K562 (cell line): Measurements from ENCODE around the gene CITED2. TPM values are rescaled to one million over a fixed set of nuclear protein-coding genes. Genes with fewer than 3 reads are reported as not detected.

Experiments used
- ATAC-seq: fragments of 200-7000 bp; cut with Tn5 transposase; 3 replicates; pipeline ENCODE4 v1.9.1; 2020; ENCODE audit warnings: moderate library complexity
- BruUV-seq: library from RNA; stranded (reverse); fragments of 400-500 nt; replicated peaks from 2 replicates; lab custom pipeline; 2021; lab: Mats Ljungman, UMichigan
- CTCF ChIA-PET: fragments of 300-600 bp; formaldehyde crosslinking; extraction: SDS; loops from one replicate; lab custom pipeline; 2021; ENCODE audit warnings: low intra/inter-chr PET ratio; lab: Yijun Ruan, JAX
- POLR2A ChIA-PET: fragments of 300-600, 350-650 bp; sonication (Branson Sonifier 250); formaldehyde crosslinking; extraction: SDS; loops from one replicate; lab custom pipeline; 2021; ENCODE audit warnings: antibody characterized with exemption, inconsistent platforms; lab: Yijun Ruan, JAX
- DNase-seq, 4 experiments: peaks; one replicate each; pipeline versions ENCODE4 v3.0.0 to v3.0.0-alpha.2; 2011 to 2018; ENCODE audit warnings: low spot score in 3 of 4, mixed read lengths in 3 of 4; ENCODE audit errors: extremely low read depth in 1 of 4
- FAIRE-seq: peaks from 2 replicates; lab custom pipeline; 2011; peaks lifted over from hg19 to GRCh38; lab: Jason Lieb, UNC
- H2AFZ ChIP-seq: 2 replicates; pipeline ENCODE4 v1.6.0; 2011; ENCODE audit warnings: low read depth, low read length, control low read depth, inconsistent platforms
- H3K27ac ChIP-seq: fragments of 200-600 bp; 3 replicates; pipeline ENCODE4 v1.8.0; 2011; ENCODE audit warnings: low read depth, mild to moderate bottlenecking, control low read depth, inconsistent platforms, low read length, moderate library complexity, mixed read lengths; ENCODE audit errors: extremely low read depth
- H3K27me3 ChIP-seq, 2 experiments: fragments of 300-600 bp in 1 of 2; 2 replicates in 1 of 2; 3 replicates in 1 of 2; pipeline versions ENCODE4 v1.6.0 to v1.8.0; 2011; ENCODE audit warnings: inconsistent platforms in 2 of 2, low read length in 2 of 2, mild to moderate bottlenecking in 1 of 2, mixed read lengths in 1 of 2, moderate library complexity in 1 of 2; ENCODE audit not compliant: control insufficient read depth in 2 of 2, insufficient read depth in 2 of 2
- H3K36me3 ChIP-seq: fragments of 300-600 bp; 3 replicates; pipeline ENCODE4 v1.8.0; 2011; ENCODE audit warnings: mild to moderate bottlenecking, low read length, inconsistent platforms; ENCODE audit not compliant: control insufficient read depth, insufficient read depth
- H3K4me1 ChIP-seq, 2 experiments: fragments of 200-600 bp in 1 of 2; replicated peaks in 1 of 2; 2 replicates in 1 of 2; 3 replicates in 1 of 2; pipeline versions ENCODE4 v1.5.1 to v1.8.0; 2011; ENCODE audit warnings: inconsistent platforms in 2 of 2, low read length in 2 of 2, mild to moderate bottlenecking in 1 of 2, mixed read lengths in 1 of 2, moderate library complexity in 1 of 2; ENCODE audit not compliant: control insufficient read depth in 2 of 2, insufficient read depth in 2 of 2
- H3K4me2 ChIP-seq: 2 replicates; pipeline ENCODE4 v1.6.1; 2011; ENCODE audit warnings: low read length, control low read depth, inconsistent platforms, mixed read lengths; ENCODE audit not compliant: insufficient read depth
- H3K4me3 ChIP-seq: fragments of 200-600 bp; sonication (generic), shearing (Covaris generic); 2 replicates; pipeline ENCODE4 v1.5.1; 2016; ENCODE audit warnings: control low read depth, inconsistent platforms
- H3K79me2 ChIP-seq: fragments of 200-600 bp; 3 replicates; pipeline ENCODE4 v1.8.0; 2011; ENCODE audit warnings: low read length, inconsistent platforms; ENCODE audit not compliant: control insufficient read depth, insufficient read depth
- H3K9ac ChIP-seq, 2 experiments: 2 replicates each; pipeline versions ENCODE4 v1.6.0 to v1.6.1; 2011; ENCODE audit warnings: low read depth in 2 of 2, low read length in 2 of 2, control low read depth in 1 of 2, inconsistent platforms in 1 of 2, mild to moderate bottlenecking in 1 of 2, mixed read lengths in 1 of 2; ENCODE audit not compliant: insufficient read depth in 1 of 2
- H3K9me1 ChIP-seq: one replicate; pipeline ENCODE4 v1.6.0; 2011; ENCODE audit warnings: inconsistent platforms, mild to moderate bottlenecking, low read length, moderate library complexity; ENCODE audit not compliant: control insufficient read depth, insufficient read depth
- H3K9me3 ChIP-seq: replicated peaks from 2 replicates; pipeline ENCODE4 v1.5.1; 2011; ENCODE audit warnings: low read depth, low read length, inconsistent platforms; ENCODE audit not compliant: control insufficient read depth, insufficient read depth
- H4K20me1 ChIP-seq: replicated peaks from 2 replicates; pipeline ENCODE4 v1.6.1; 2011; ENCODE audit warnings: low read length, inconsistent platforms, mixed read lengths; ENCODE audit not compliant: control insufficient read depth, insufficient read depth
- NR2C1 ChIP-seq, 2 experiments: fragments of 450-650 bp; IDR thresholded peaks; 2 replicates each; pipeline ENCODE4 v1.6.1; 2017; ENCODE audit warnings: mild to moderate bottlenecking in 2 of 2, antibody characterized with exemption in 1 of 2, inconsistent platforms in 1 of 2, missing compliant biosample characterization in 1 of 2, missing genetic modification characterization in 1 of 2
- NR2C2 ChIP-seq, 2 experiments: fragments of 200-800 bp in 1 of 2; sonication (Bioruptor generic) in 1 of 2; sonication (generic) in 1 of 2; formaldehyde crosslinking in 1 of 2; IDR thresholded peaks; 2 replicates each; pipeline versions ENCODE4 v1.6.1 to v1.8.0; 2016 to 2022; ENCODE audit warnings: mild to moderate bottlenecking in 1 of 2, missing compliant biosample characterization in 1 of 2, missing genetic modification characterization in 1 of 2, missing genetic modification reagents in 1 of 2
- ZNF23 ChIP-seq: fragments of 250-450 bp; sonication (Bioruptor Pico); IDR thresholded peaks from 2 replicates; pipeline ENCODE4 v1.4.0; 2020; ENCODE audit warnings: mild to moderate bottlenecking
- ZNF584 ChIP-seq: fragments of 200-800 bp; sonication (Bioruptor generic); IDR thresholded peaks from 2 replicates; pipeline ENCODE4 v1.6.1; 2016; ENCODE audit warnings: low read depth, mild to moderate bottlenecking, missing genetic modification characterization, missing compliant biosample characterization
- WGBS: fragments of 100-300 bp; shearing (Covaris generic); methylation state at CpG from one replicate; pipeline ENCODE4 v1.1.6; 2016; ENCODE audit warnings: low coverage, mixed read lengths; ENCODE audit not compliant: insufficient coverage; ENCODE audit errors: missing lambda C conversion rate; 5-methylcytosine and 5-hydroxymethylcytosine counted together
- in situ Hi-C: fragments of 300-500 bp; cut with MboI; formaldehyde crosslinking; loops from 4 replicates; pipeline ENCODE4 v1.15.0; 2018; ENCODE audit warnings: inconsistent platforms, mixed read lengths
- intact Hi-C: fragments of 100-400 bp; cut with micrococcal nuclease; formaldehyde crosslinking; loops from 2 replicates; pipeline ENCODE4 v1.14.2; 2022
- polyA plus RNA-seq, 8 experiments: library from polyadenylated mRNA; depleted of rRNA in 4 of 8; stranded (reverse) in 5 of 8; unstranded in 3 of 8; fragments of >200 nt; fragmentation: Nextera tagmentation in 2 of 8; fragmentation: Illumina TruSeq in 1 of 8; extraction: Ambion mirVana in 2 of 8; extraction: Trizol in 1 of 8; gene quantifications; 2 replicates each; pipeline versions ENCODE4 v1.2.1 to v1.2.3, GENCODE V29; 2011 to 2014; ENCODE audit warnings: inconsistent platforms in 1 of 8, missing spikeins in 1 of 8
- total RNA-seq, 7 experiments: library from RNA; depleted of rRNA in 6 of 7; stranded (reverse); fragments of >200 nt in 6 of 7; fragmentation: Illumina TruSeq in 2 of 7; extraction: Trizol in 2 of 7; gene quantifications; 2 replicates each; pipeline versions ENCODE4 v1.2.1 to v1.2.3, GENCODE V29; 2011 to 2021; ENCODE audit warnings: low replicate concordance in 1 of 7

Gene CITED2
- total and polyA plus RNA-seq, 9 of the 15 experiments (the other 6 are each of a cell fraction or from before 2014, with no cell fraction given), result 0.21 to 86.1 (median 17.5) TPM

DNA sequence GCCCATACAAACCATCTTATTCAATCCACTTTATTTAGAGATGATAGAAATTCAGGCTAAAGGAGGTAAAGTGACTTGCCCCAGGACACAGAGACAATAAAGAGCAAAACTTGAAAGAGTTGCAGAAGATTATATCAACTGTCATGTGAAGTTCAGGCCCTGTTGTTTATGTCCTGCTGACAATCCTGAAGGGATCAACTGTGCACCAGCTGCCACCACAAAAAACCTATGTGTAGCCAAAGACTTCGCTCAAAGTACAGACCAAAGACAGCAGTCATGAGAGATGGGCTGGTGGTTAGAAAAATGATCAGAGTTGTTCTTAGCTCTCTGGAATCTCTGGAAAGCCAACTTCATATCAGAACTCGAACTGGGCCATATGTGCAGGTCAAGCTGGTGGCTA, 16.0 kb upstream of the CITED2 start (continued):
- TF ChIP-seq NR2C2 (CRISPR knock-in tag; IDR thresholded peaks at IDR 0.05) (no peak), NR2C2 (tag; IDR thresholded peaks at IDR 0.05) (peak; percentile 44; the same call in 1 of the 2 replicates), ZNF23 (CRISPR knock-in tag) (no peak)

DNA sequence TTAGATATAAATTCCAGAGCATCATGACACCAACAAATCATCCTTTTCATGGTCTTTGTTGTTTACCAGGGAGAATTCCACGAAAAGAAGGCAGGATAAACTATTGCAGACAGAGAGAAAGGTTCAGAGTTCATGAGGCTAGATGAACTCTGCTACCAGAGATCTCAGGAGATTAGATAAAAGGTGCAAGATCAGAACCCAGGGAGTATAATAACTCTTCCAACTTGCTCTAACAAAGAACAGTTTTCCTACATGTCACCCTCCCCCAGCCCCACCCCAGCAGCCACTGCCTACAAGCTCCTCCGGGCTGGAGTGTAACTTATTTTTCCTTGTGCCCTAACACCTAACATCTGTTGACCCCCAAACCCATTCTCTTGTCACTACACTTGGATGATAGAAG, 13.9 kb upstream of the CITED2 start:
- Histone ChIP-seq H3K9me1 (no peaks in the 10 kb centered on the region), H3K9ac (no peak overlapping the region), H3K36me3 (no peaks in the 10 kb centered on the region), H3K4me2 (no peak overlapping the region), H2AFZ (no peak overlapping the region), H3K4me3 (no peak overlapping the region), H3K27ac (no peak overlapping the region), H3K27me3 (no peaks in the 10 kb centered on the region), H3K9me3 (no peaks in the 10 kb centered on the region), H3K4me1 (no peaks in the 10 kb centered on the region; a peak in 2 of 5 replicates), H4K20me1 (no peaks in the 10 kb centered on the region), H3K79me2 (no peaks in the 10 kb centered on the region)
- ATAC-seq (peak; percentile 28; the same call in 2 of the 3 replicates), FAIRE-seq (no peak), DNase-seq (no peak)
- TF ChIP-seq ZNF584 (CRISPR knock-in tag) (no peak), NR2C1 (IDR thresholded peaks at IDR 0.05) (no peak), NR2C1 (tag; IDR thresholded peaks at IDR 0.05) (peak; percentile 47; the same call in 1 of the 2 replicates)
- WGBS, result 25% methylated on average over 2 of the region's 2 CpGs
- ChIA-PET CTCF (no interaction called here), POLR2A (interaction anchor here (1.3 kb wide), 1 partner anchor 14 kb away, joined by 4 read pairs; the partner anchor contains the start of gene CITED2)
- BruUV-seq, result no TSS peak
- intact Hi-C loops, result no loop called here
- in situ Hi-C loops, result no loop called here
